IMR-90 (cell line): Measurements from ENCODE around the gene ZNF592.

ENCODE experiments used
- CEBPB ChIP-seq: IDR thresholded peaks from 2 replicates; pipeline ENCODE4 v1.6.1; 2012; ENCODE audit warnings: low read depth, low read length, improper control_type of control experiment
- CHD1 ChIP-seq: IDR thresholded peaks from 2 replicates; pipeline ENCODE4 v1.6.1; 2012; ENCODE audit warnings: low read depth, low read length, improper control_type of control experiment
- CTCF ChIP-seq: conservative IDR thresholded peaks from 2 replicates; pipeline ENCODE4 v1.5.1; 2012; ENCODE audit warnings: mild to moderate bottlenecking, low read depth, low read length, improper control_type of control experiment
- ELK1 ChIP-seq: fragments of 150-350 bp; IDR thresholded peaks from 2 replicates; pipeline ENCODE4 v1.6.1; 2016; ENCODE audit warnings: low read depth, mild to moderate bottlenecking, low read length, moderate library complexity, borderline replicate concordance
- FOS ChIP-seq: fragments of 150-350 bp; IDR thresholded peaks from 2 replicates; pipeline ENCODE4 v1.6.1; 2016; ENCODE audit warnings: low read depth, low read length
- MAFK ChIP-seq: IDR thresholded peaks from 2 replicates; pipeline ENCODE4 v1.6.1; 2012; ENCODE audit warnings: low read depth, low read length, improper control_type of control experiment
- NFE2L2 ChIP-seq: fragments of 150-350 bp; IDR thresholded peaks from 2 replicates; pipeline ENCODE4 v1.6.1; 2016; ENCODE audit warnings: low read depth, mild to moderate bottlenecking, low read length
- POLR2A ChIP-seq: IDR thresholded peaks from 2 replicates; pipeline ENCODE4 v1.6.1; 2012; ENCODE audit warnings: mild to moderate bottlenecking, low read depth, low read length
- RAD21 ChIP-seq: IDR thresholded peaks from 2 replicates; pipeline ENCODE4 v1.6.1; 2012; ENCODE audit warnings: low read length, improper control_type of control experiment
- RFX5 ChIP-seq: IDR thresholded peaks from 2 replicates; pipeline ENCODE4 v1.8.0; 2012; ENCODE audit warnings: low read depth, mild to moderate bottlenecking, low read length, moderate library complexity
- SMC3 ChIP-seq: fragments of 150-350 bp; IDR thresholded peaks from 2 replicates; pipeline ENCODE4 v1.6.1; 2016; ENCODE audit warnings: low read depth, mild to moderate bottlenecking, antibody characterized with exemption, low read length, moderate library complexity
- USF2 ChIP-seq: fragments of 150-350 bp; IDR thresholded peaks from 2 replicates; pipeline ENCODE4 v1.6.1; 2017; ENCODE audit warnings: mild to moderate bottlenecking, antibody characterized with exemption, low read length, low read depth

GRCh38 chr15:84760219-84760618 is 11.8 kb downstream of the ZNF592 start:
- TF ChIP-seq USF2 (no peak), CTCF (no peak), RAD21 (no peak), POLR2A (no peak), SMC3 (no peak), CHD1 (no peak), ELK1 (no peak), RFX5 (no peak), MAFK (no peak), FOS (no peak), CEBPB (no peak), NFE2L2 (no peak)
